Natural killer cell (primary cell): ENCODE results near the gene FCF1. TPM values are rescaled to one million over a fixed set of nuclear protein-coding genes. Genes with fewer than 3 reads are reported as not detected.

ENCODE experiments used
- ATAC-seq, 3 donors: fragments of 150-1000 bp in 2 of 3; fragments of 200-7000 bp in 1 of 3; cut with Tn5 transposase; 1 replicate in 1 of 3; 2 replicates in 2 of 3; pipeline ENCODE4 v1.10.0; 2021; ENCODE audit warnings: mild to moderate bottlenecking in 2 of 3, moderate library complexity in 2 of 3
- DNase-seq, 2 donors: peaks; one replicate each; pipeline versions ENCODE4 v3.0.0 to v3.0.0-alpha.2; 2013 to 2021; ENCODE audit warnings: mixed read lengths in 1 of 2
- H3K27ac ChIP-seq: one replicate; pipeline ENCODE4 v1.5.1; 2013; ENCODE audit warnings: mild to moderate bottlenecking, low read length
- H3K27me3 ChIP-seq: one replicate; pipeline ENCODE4 v1.6.1; 2013; ENCODE audit warnings: low read length; ENCODE audit not compliant: control insufficient read depth, insufficient read depth
- H3K36me3 ChIP-seq: one replicate; pipeline ENCODE4 v1.6.1; 2013; ENCODE audit warnings: low read length; ENCODE audit not compliant: control insufficient read depth, insufficient read depth
- H3K4me1 ChIP-seq: one replicate; pipeline ENCODE4 v1.6.1; 2013; ENCODE audit warnings: low read length; ENCODE audit not compliant: control insufficient read depth, insufficient read depth
- H3K4me3 ChIP-seq: one replicate; pipeline ENCODE4 v1.5.1; 2013; ENCODE audit warnings: low read length
- H3K9me3 ChIP-seq: one replicate; pipeline ENCODE4 v1.6.1; 2013; ENCODE audit warnings: low read length; ENCODE audit not compliant: control insufficient read depth, insufficient read depth
- H3K27ac Mint-ChIP-seq, 2 donors: one replicate each; pipeline ENCODE4 v1.8.0; 2022; ENCODE audit warnings: mild to moderate bottlenecking in 2 of 2, mixed read lengths in 2 of 2, moderate library complexity in 1 of 2
- H3K27me3 Mint-ChIP-seq, 2 donors: one replicate each; pipeline ENCODE4 v1.8.0; 2022; ENCODE audit warnings: low read depth in 2 of 2, mixed read lengths in 2 of 2
- H3K36me3 Mint-ChIP-seq: one replicate; pipeline ENCODE4 v1.8.0; 2022; ENCODE audit warnings: mixed read lengths
- H3K4me1 Mint-ChIP-seq, 2 donors: one replicate each; pipeline ENCODE4 v1.8.0; 2022; ENCODE audit warnings: mixed read lengths in 2 of 2
- H3K4me3 Mint-ChIP-seq: one replicate; pipeline ENCODE4 v1.8.0; 2022; ENCODE audit warnings: mild to moderate bottlenecking, moderate library complexity, mixed read lengths
- H3K9me3 Mint-ChIP-seq, 2 donors: one replicate each; pipeline ENCODE4 v1.8.0; 2022; ENCODE audit warnings: mixed read lengths in 2 of 2
- CTCF ChIP-seq: fragments of 200-600 bp; IDR thresholded peaks from one replicate; pipeline ENCODE4 v1.8.0; 2022; ENCODE audit warnings: antibody characterized with exemption
- WGBS: methylation state at CpG from one replicate; pipeline ENCODE4 v1.1.7; 2013; ENCODE audit warnings: missing lambda C conversion rate; ENCODE audit not compliant: insufficient coverage; 5-methylcytosine and 5-hydroxymethylcytosine counted together
- intact Hi-C: fragments of 100-400 bp; cut with micrococcal nuclease; formaldehyde crosslinking; loops from one replicate; pipeline ENCODE4 v1.14.2; 2022
- total RNA-seq, 4 donors: library from RNA; stranded (reverse); fragments of 120-200 nt in 1 of 4; gene quantifications; one replicate each; pipeline versions ENCODE4 v1.2.3 to v1.2.4, GENCODE V29; 2013 to 2022

FCF1 gene
- total RNA-seq, 3 donors from 2014 or later (not counting 1 experiment from before 2014, with no cell fraction given), result 37.1 to 49.6 (median 40.4) TPM

GRCh38 chr14:74713395-74713735 is 421 bp downstream of the FCF1 start:
- peak overlapping the region; percentile 76 for H3K4me3 ChIP-seq
- DNase-seq (no peak), ATAC-seq (peak in 1 of 3 donors; percentile 16)
- peaks cover 7% of the 10 kb centered on the region for H3K36me3 Mint-ChIP-seq
- peaks cover 7% of the 10 kb centered on the region for H3K4me1 ChIP-seq
- peaks cover 48 to 50% of the 10 kb centered on the region in 2 donors for H3K4me1 Mint-ChIP-seq
- WGBS, result 19% methylated on average over 6 of the region's 6 CpGs
- peaks cover 26% of the 10 kb centered on the region for H3K36me3 ChIP-seq
- H3K27ac Mint-ChIP-seq, result peak overlapping the region; percentile 97 to 99
- no peaks in the 10 kb centered on the region for H3K9me3 ChIP-seq
- H3K4me3 Mint-ChIP-seq, result peak overlapping the region; percentile 97
- peak overlapping the region; percentile 87 for H3K27ac ChIP-seq
- H3K27me3 ChIP-seq, result no peaks in the 10 kb centered on the region
- H3K9me3 Mint-ChIP-seq, result no peaks in the 10 kb centered on the region
- H3K27me3 Mint-ChIP-seq, result no peaks in the 10 kb centered on the region
- no peak for TF ChIP-seq CTCF
- intact Hi-C loops, result loop anchor here (1.0 to 5.0 kb wide), 5 partner anchors 50 to 949 kb away; partner anchors contain the start of genes ERG28, ISCA2, NPC2 and TTLL5

GRCh38 chr14:74720526-74720925 is 7.6 kb downstream of the FCF1 start:
- H3K27me3 Mint-ChIP-seq, result no peaks in the 10 kb centered on the region
- H3K4me1 ChIP-seq, result no peaks in the 10 kb centered on the region
- ATAC-seq (no peak), DNase-seq (no peak)
- peak overlapping the region in 1 of 2 donors; percentile 48 for H3K27ac Mint-ChIP-seq
- H3K27ac ChIP-seq, result no peak overlapping the region
- intact Hi-C loops, result no loop called here
- peaks cover 46% of the 10 kb centered on the region for H3K36me3 ChIP-seq
- no peaks in the 10 kb centered on the region for H3K9me3 ChIP-seq
- H3K36me3 Mint-ChIP-seq, result peaks cover 9% of the 10 kb centered on the region
- no peak overlapping the region for H3K4me3 Mint-ChIP-seq
- peaks cover 4% of the 10 kb centered on the region in 2 donors for H3K4me1 Mint-ChIP-seq
- no peaks in the 10 kb centered on the region for H3K9me3 Mint-ChIP-seq
- no peak for TF ChIP-seq CTCF
- H3K27me3 ChIP-seq, result no peaks in the 10 kb centered on the region
- H3K4me3 ChIP-seq, result no peak overlapping the region

- no peak for ATAC-seq
Observed at GRCh38 chr14:74723134-74723533, 10.2 kb downstream of the FCF1 start.

More at GRCh38 chr14:74723134-74723533, 10.2 kb downstream of the FCF1 start:
- intact Hi-C loops, result no loop called here
- Histone ChIP-seq H3K4me1 (no peaks in the 10 kb centered on the region), H3K4me3 (no peak overlapping the region), H3K9me3 (no peaks in the 10 kb centered on the region), H3K27ac (no peak overlapping the region), H3K27me3 (no peaks in the 10 kb centered on the region), H3K36me3 (peaks cover 28% of the 10 kb centered on the region)
- no peak overlapping the region for H3K4me3 Mint-ChIP-seq
- H3K9me3 Mint-ChIP-seq, result no peaks in the 10 kb centered on the region
- H3K27ac Mint-ChIP-seq, result no peak overlapping the region
- no peak for DNase-seq
- H3K36me3 Mint-ChIP-seq, result peaks cover 5% of the 10 kb centered on the region
- no peaks in the 10 kb centered on the region for H3K27me3 Mint-ChIP-seq
- 93% methylated on average over 3 of the region's 3 CpGs for WGBS
- no peak for TF ChIP-seq CTCF
- no peaks in the 10 kb centered on the region for H3K4me1 Mint-ChIP-seq
